NK-92 treated with Interleukin-12 subunit alpha and Interleukin-12 subunit beta, amount 100 ng/mL, for 24 hours (cell line): ENCODE data around the gene TNNI2.

ENCODE experiments used
- DNase-seq: peaks from one replicate; lab custom pipeline; 2025; lab: John Stamatoyannopoulos, UW

TNNI2 gene

DNA sequence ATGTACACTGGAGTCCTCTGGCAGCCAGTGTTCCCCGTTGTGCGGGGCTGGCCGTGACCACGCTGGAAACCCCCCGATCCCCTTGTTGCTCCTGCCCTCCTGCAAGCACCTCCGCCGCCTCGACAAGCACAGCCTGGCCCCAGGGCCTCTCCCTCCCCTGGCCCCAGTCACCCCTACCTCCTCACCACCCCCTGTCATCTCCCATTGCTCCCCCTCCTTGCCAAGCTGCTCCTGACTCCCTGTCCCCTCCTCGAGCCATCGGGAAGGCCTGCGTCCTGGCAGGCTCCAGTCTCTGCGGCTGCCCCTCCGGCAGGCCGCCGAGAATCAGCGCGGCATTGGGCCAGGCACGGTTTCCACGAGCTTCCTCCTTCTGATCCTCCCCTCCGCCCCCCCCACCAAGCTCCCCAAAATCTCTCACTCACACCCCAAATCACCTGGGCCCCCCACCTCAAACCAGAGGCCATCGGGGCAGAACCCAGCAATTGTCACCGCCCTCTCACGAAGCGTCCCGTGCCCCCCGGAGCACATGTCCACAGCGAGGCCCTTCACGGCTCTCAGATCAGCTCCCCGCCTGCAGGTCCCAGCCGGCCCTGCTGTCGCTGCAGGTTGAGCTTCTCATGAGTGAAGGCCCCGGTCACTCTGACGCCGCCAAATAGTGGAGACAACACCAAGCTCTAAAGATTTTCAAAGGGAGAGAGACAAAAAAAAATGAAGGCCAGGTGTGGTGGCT is 8.4 kb downstream of the TNNI2 start:
- DNase-seq = no peak

GRCh38 chr11:1847926-1848639 is 9.3 kb downstream of the TNNI2 start:
- no peak for DNase-seq

- DNase-seq = no peak
Observed at GRCh38 chr11:1848640-1849430, 10.1 kb downstream of the TNNI2 start.

GRCh38 chr11:1851468-1852180 is 12.8 kb downstream of the TNNI2 start:
- no peak for DNase-seq

GRCh38 chr11:1852271-1852876 is 13.6 kb downstream of the TNNI2 start:
- DNase-seq = no peak

- DNase-seq = peak; percentile 69
Observed at GRCh38 chr11:1852877-1853276, 14.1 kb downstream of the TNNI2 start, which contains the start of gene LSP1. LSP1 (plus strand) TSS chr11:1853084; CDS start chr11:1853145, 61 bp downstream.

DNA sequence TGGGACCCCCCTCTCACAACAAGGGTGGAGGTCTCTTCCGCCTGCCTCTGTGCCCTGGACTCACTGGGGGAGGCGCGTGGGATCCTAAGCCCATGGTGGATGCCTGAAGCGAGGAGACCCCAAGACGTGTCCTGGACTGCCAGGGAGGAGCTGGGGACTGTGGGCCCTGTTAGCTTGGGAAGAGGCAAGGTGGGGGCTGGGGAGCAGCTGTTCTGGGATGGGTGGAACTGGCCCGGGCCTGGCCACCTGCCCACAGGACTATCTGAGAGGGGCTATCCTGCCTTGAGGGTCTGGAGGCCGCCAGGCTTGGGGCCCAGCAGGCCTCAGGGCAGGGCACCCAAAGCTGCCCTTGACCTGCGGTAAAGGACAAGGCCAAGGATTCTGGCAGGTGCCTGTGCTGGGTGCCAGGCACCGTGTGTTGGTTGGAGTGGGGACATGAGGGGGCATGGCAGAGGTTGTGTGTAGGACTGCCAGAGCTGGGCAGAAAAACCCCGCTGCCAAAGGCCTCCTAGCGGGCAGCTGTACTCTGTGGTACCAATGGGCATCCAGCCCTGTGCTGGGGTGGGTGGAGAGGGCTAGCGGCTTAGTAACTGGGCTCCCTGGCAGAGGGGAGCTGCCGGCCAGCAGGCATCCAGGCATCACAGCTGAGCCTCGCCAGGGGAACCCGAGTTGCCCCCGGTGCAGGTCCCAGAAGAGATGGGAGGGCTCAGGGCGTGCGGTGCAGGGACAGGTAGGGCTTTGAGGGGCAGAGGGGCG is 14.8 kb downstream of the TNNI2 start:
- DNase-seq = no peak

GRCh38 chr11:1854132-1854948 is 15.6 kb downstream of the TNNI2 start:
- no peak for DNase-seq

- DNase-seq = no peak
Observed at GRCh38 chr11:1854949-1855885, 16.4 kb downstream of the TNNI2 start.

DNA sequence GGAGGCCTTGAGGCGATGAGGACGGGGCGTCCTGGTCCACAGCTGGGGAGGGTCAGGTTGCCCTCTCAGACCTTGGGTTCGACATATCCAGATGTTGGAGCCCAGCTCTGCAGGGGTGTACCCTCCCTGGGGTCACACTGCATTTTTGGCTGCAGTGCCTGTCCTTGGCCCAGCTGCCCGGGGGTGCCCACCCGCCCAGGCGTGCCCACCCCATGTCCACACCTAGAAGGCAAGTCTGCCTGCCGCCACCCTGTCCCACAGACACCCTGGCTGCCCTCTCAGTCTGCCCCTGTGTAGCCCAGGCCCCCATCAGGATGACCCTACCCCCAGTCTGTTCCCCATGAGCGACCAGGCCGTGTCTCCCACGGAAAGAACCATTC is 17.1 kb downstream of the TNNI2 start:
- DNase-seq = no peak

DNA sequence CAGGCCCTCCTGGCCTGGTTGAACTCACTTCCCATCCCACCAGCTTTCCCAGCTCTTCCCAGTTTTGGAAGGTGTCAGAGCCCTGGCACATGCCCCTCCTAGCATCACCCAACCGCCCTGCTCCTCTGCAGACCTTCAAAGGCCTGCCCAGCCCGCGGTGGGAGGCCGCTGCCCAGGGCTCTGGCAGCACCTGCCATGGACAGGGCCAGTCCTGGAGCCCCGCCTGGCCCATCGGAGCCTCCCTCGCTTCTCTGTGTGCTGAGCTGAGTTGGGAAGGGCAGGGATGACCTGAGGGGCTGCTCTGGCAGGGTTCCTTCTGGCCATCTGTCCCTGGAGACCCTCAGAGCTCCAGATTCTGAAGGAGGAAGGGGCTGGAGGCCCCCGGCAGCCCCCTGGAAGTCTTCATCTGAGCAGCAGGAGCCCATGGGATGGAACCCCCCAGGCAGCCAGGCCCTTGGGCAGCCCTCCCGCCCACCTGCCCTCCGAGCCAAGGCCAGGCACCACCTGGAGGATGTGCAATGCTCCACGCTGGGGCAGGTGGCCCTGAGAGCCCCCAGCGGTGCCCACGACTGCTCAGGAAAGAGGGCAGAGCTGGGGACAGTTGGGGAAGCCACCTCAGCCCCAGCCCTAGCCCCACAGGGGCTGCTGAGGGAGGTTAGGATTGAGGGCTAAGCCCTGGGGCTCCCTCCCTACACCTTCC is 17.7 kb downstream of the TNNI2 start:
- DNase-seq = no peak

DNA sequence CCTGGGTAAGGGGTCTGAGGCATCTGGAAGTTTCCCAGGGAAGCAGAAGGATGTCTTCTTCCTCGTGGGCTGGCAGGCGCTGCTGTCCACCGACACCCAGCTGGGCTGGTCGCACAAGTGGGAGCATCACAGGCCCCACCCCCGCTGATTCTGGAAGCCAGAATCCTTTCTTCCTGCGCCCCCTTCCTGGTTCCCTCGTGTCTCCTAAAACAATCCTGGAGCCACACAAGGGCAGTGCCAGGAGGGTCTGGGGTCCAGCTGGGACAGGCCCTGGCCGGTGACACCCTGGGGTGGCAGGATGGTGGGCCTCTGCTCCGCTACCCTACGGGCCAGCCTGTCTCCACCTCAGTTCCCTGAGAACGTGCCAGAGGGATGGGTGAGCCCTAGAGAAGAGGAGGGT is 18.3 kb downstream of the TNNI2 start:
- no peak for DNase-seq

GRCh38 chr11:1858154-1858553 is 19.4 kb downstream of the TNNI2 start:
- no peak for DNase-seq

DNA sequence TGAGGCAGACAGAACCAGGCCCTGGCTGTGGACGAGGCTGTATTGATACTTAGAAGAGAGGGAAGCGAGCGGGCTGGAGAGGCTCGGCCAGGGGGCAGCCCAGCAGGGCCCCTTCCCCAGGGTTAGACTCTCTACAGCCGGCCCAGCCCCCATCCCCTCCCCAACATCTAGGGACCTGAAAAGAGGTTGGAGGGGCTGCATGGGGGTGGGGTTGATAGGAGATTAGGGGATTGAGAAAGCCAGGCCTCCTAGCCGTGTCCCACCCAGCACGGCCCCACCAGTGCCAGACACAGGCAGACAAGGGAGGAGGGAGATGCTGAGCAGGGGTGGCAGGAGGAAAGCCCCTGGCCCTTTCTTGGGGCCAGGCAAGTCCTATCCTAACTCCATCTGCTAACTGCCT is 19.8 kb downstream of the TNNI2 start:
- no peak for DNase-seq

DNA sequence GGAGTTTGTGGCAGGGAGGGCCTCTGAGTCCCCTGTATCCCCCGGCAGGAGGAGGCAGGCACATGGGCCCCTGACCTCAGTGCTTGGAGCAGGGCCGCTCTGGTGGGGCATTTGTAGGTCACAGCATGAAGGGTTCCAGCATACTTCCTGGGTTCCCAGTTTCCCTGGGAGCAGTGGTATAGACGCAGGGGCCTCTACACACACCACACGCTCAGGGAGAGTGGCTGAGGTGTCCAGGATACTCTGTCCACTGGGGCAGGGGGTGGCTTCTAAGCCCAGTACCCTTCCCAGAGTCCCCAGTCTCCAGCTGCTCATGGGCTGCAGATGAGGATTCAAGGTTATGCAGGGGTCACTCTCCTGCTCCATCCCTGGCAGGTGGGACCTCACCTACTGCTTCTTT is 20.2 kb downstream of the TNNI2 start:
- no peak for DNase-seq

DNA sequence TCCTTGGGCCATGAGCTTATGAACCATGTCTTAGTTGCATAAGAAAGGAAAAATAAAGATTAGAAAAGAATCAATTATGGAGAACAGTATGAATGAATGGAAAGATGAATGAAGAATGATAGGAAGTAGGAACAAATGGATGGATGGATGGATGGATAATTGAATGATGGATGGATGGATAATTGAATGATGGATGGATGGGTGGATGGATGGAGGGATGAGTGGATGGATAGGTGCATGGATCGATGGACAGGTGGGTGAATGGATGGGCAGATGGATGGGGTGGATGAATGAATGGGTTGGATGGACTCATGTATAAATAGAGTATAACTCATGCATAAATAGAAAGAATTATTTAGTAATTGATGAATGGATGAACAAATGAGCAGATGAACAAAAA is 21.3 kb downstream of the TNNI2 start:
- DNase-seq = no peak

DNA sequence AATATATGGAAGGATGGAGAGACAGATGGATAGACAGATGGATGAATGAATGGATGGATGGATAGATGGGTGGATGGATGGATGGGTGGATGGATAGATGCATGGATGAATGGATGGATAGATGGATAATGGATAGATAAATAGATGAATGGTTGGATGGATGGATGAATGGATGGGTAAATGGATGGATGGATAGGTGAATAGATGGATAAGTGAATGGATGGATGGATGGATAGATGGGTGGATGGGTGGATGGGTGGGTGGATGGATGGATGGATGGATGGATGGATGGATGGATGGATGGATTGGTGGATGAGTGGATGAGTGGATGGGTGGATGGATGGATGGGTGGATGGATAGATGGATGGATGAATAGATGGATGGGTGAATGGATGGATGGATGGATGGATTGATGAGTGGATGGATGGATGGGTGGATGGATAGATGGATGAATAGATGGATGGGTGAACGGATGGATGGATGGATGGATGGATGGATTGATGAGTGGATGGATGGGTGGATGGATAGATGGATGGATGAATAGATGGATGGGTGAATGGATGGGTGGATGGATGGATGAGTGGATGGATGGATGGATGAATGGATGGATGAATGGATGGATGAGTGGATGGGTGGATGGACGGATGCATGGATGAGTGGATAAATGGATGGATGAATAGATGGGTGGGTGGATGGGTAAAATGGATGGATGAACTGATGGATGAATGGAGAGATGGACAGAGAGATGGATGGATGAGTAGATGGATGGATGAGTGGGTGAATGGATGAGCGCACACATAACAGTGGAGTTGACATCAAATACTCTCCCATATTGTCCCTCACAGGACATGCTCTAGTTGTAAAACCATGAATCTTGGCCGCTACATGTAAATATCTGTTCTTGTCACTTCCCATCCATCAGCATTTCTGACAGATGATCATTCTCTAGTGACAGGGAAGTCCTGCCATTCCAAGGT is 22.9 kb downstream of the TNNI2 start:
- no peak for DNase-seq
